GM04504 (cell line): ENCODE data around the gene SELPLG.
"Not testable (repeated sequence)": the region's sequence is repeated elsewhere in the genome, so short reads cannot be mapped to it uniquely, and the experiment has no call there.

ENCODE experiments used
- DNase-seq: peaks from one replicate; pipeline ENCODE4 v3.0.0-alpha.2; 2012; ENCODE audit warnings: low read depth

SELPLG gene

GRCh38 chr12:108633534-108634248, at the start of gene SELPLG:
Gene SELPLG (minus strand): TSS chr12:108633894. CDS start chr12:108624307, 9,587 bp downstream.
- DNase-seq, result no peak

- DNase-seq, result no peak
These were observed 47.6 kb upstream of the SELPLG start for GRCh38 chr12:108681317-108681716.

GRCh38 chr12:108679106-108679681, 45.5 kb upstream of the SELPLG start:
- no peak for DNase-seq

- DNase-seq, result no peak
These were observed 44.5 kb upstream of the SELPLG start for GRCh38 chr12:108678104-108678730.

- DNase-seq, result no peak
These were observed 43.7 kb upstream of the SELPLG start for GRCh38 chr12:108677381-108677780.

- no peak for DNase-seq
These were observed 43.0 kb upstream of the SELPLG start for GRCh38 chr12:108676707-108677106.

- DNase-seq, result no peak
These were observed 42.1 kb upstream of the SELPLG start for GRCh38 chr12:108675792-108676191.

GRCh38 chr12:108672054-108672453, 38.4 kb upstream of the SELPLG start:
- DNase-seq, result no peak

GRCh38 chr12:108671110-108671509, 37.4 kb upstream of the SELPLG start:
- DNase-seq, result no peak

GRCh38 chr12:108670066-108670631, 36.5 kb upstream of the SELPLG start:
- DNase-seq, result no peak

GRCh38 chr12:108668542-108668941, 34.8 kb upstream of the SELPLG start:
- DNase-seq, result no peak

- no peak for DNase-seq
These were observed 34.4 kb upstream of the SELPLG start for GRCh38 chr12:108668063-108668462.

- DNase-seq, result no peak
These were observed 33.7 kb upstream of the SELPLG start for GRCh38 chr12:108667349-108667748.

- DNase-seq, result no peak
These were observed 32.7 kb upstream of the SELPLG start for GRCh38 chr12:108666401-108666881.

- no peak for DNase-seq
These were observed 32.0 kb upstream of the SELPLG start for GRCh38 chr12:108665608-108666202.

- peak; percentile 92 for DNase-seq
These were observed 30.9 kb upstream of the SELPLG start for GRCh38 chr12:108664338-108665258.

GRCh38 chr12:108663324-108664015, 29.8 kb upstream of the SELPLG start:
- no peak for DNase-seq

- not testable (repeated sequence) for DNase-seq
These were observed 24.4 kb upstream of the SELPLG start for GRCh38 chr12:108658115-108658514.

- DNase-seq, result no peak
These were observed 23.5 kb upstream of the SELPLG start for GRCh38 chr12:108657130-108657745.

GRCh38 chr12:108656247-108656646, 22.6 kb upstream of the SELPLG start:
- not testable (repeated sequence) for DNase-seq
